DND-41 (cell line): ENCODE data around the gene JUND.

Experiments
- ATAC-seq: fragments of 200-7000 bp; cut with Tn5 transposase; 3 replicates; pipeline ENCODE4 v1.9.1; 2021; ENCODE audit warnings: low read depth; ENCODE audit not compliant: insufficient read depth
- DNase-seq: peaks from one replicate; pipeline ENCODE4 v3.0.0-alpha.2; 2020
- H2AFZ ChIP-seq: 2 replicates; pipeline ENCODE4 v1.6.0; 2012; ENCODE audit warnings: low read depth, low read length
- H3K27ac ChIP-seq: 2 replicates; pipeline ENCODE4 v1.5.1; 2012; ENCODE audit warnings: low read length, inconsistent platforms
- H3K27me3 ChIP-seq: fragments of 200-600 bp; sonication (generic); 2 replicates; pipeline ENCODE4 v1.6.0; 2012; ENCODE audit warnings: low read length, mild to moderate bottlenecking, inconsistent platforms; ENCODE audit not compliant: insufficient read depth, poor library complexity
- H3K36me3 ChIP-seq: 2 replicates; pipeline ENCODE4 v1.5.1; 2012; ENCODE audit warnings: low read length, inconsistent platforms; ENCODE audit not compliant: insufficient read depth
- H3K4me1 ChIP-seq: 2 replicates; pipeline ENCODE4 v1.5.1; 2012; ENCODE audit warnings: mild to moderate bottlenecking, low read length; ENCODE audit not compliant: insufficient read depth
- H3K4me2 ChIP-seq: 2 replicates; pipeline ENCODE4 v1.6.0; 2012; ENCODE audit warnings: mild to moderate bottlenecking, moderate library complexity, low read length, inconsistent platforms; ENCODE audit not compliant: insufficient read depth
- H3K4me3 ChIP-seq, 2 experiments: fragments of 200-600 bp in 1 of 2; shearing (Covaris generic) in 1 of 2; 2 replicates each; pipeline ENCODE4 v1.5.1; 2012 to 2016; ENCODE audit warnings: inconsistent platforms in 2 of 2, low read length in 2 of 2, mild to moderate bottlenecking in 2 of 2, low read depth in 1 of 2, moderate library complexity in 1 of 2
- H3K79me2 ChIP-seq: 2 replicates; pipeline ENCODE4 v1.6.0; 2012; ENCODE audit warnings: low read length, inconsistent platforms; ENCODE audit not compliant: insufficient read depth
- H3K9ac ChIP-seq: 2 replicates; pipeline ENCODE4 v1.6.0; 2012; ENCODE audit warnings: low read depth, mild to moderate bottlenecking, inconsistent platforms, low read length, moderate library complexity
- H3K9me3 ChIP-seq: 2 replicates; pipeline ENCODE4 v1.5.1; 2012; ENCODE audit warnings: low read length, moderate library complexity, mild to moderate bottlenecking, inconsistent platforms; ENCODE audit not compliant: insufficient read depth, severe bottlenecking
- H4K20me1 ChIP-seq: 2 replicates; pipeline ENCODE4 v1.6.0; 2012; ENCODE audit warnings: low read length; ENCODE audit not compliant: insufficient read depth
- EZH2 ChIP-seq: IDR thresholded peaks from 3 replicates; pipeline ENCODE4 v1.6.1; 2012; ENCODE audit warnings: borderline replicate concordance, low read depth, mild to moderate bottlenecking, moderate library complexity, low read length, inconsistent platforms; ENCODE audit not compliant: severe bottlenecking
- TF ChIP-seq, protein P1 (sequence below): IDR thresholded peaks from 2 replicates; pipeline ENCODE4 v1.5.1; 2012; ENCODE audit warnings: borderline replicate concordance, low read length, moderate library complexity, mild to moderate bottlenecking; ENCODE audit not compliant: poor library complexity, severe bottlenecking; ENCODE audit errors: extremely low read depth

JUND gene

DNA sequence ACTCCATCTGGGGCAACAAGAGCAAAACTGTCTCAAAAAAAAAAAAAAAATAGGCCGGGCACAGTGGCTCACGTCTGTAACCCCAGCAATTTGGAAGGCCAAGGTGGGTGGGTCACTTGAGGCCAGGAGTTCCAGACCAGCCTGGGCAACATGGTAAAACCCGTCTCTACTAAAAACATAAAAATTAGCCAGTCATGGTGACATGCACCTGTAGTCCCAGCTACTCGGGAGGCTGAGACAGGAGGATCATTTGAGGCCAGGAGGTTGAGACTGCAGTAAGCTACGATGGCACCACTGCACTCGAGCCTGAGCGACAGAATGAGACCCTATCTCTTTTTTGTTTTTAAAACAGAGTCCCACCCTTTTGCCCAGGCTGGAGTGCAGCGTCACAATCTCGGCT lies 11.1 kb downstream of the JUND start:
- no peaks in the 10 kb centered on the region for H3K79me2 ChIP-seq
- H3K4me3 ChIP-seq: no peak overlapping the region
- ATAC-seq: no peak
- peaks cover 10% of the 10 kb centered on the region for H4K20me1 ChIP-seq
- H2AFZ ChIP-seq: no peak overlapping the region
- no peaks in the 10 kb centered on the region for H3K27me3 ChIP-seq
- no peaks in the 10 kb centered on the region for H3K9me3 ChIP-seq
- TF ChIP-seq, protein P1, sequence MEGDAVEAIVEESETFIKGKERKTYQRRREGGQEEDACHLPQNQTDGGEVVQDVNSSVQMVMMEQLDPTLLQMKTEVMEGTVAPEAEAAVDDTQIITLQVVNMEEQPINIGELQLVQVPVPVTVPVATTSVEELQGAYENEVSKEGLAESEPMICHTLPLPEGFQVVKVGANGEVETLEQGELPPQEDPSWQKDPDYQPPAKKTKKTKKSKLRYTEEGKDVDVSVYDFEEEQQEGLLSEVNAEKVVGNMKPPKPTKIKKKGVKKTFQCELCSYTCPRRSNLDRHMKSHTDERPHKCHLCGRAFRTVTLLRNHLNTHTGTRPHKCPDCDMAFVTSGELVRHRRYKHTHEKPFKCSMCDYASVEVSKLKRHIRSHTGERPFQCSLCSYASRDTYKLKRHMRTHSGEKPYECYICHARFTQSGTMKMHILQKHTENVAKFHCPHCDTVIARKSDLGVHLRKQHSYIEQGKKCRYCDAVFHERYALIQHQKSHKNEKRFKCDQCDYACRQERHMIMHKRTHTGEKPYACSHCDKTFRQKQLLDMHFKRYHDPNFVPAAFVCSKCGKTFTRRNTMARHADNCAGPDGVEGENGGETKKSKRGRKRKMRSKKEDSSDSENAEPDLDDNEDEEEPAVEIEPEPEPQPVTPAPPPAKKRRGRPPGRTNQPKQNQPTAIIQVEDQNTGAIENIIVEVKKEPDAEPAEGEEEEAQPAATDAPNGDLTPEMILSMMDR: no peak
- TF ChIP-seq EZH2: no peak
- no peaks in the 10 kb centered on the region for H3K36me3 ChIP-seq
- no peak overlapping the region for H3K9ac ChIP-seq
- H3K27ac ChIP-seq: no peak overlapping the region
- peaks cover 10% of the 10 kb centered on the region for H3K4me1 ChIP-seq
- no peak overlapping the region for H3K4me2 ChIP-seq
- no peak for DNase-seq

DNA sequence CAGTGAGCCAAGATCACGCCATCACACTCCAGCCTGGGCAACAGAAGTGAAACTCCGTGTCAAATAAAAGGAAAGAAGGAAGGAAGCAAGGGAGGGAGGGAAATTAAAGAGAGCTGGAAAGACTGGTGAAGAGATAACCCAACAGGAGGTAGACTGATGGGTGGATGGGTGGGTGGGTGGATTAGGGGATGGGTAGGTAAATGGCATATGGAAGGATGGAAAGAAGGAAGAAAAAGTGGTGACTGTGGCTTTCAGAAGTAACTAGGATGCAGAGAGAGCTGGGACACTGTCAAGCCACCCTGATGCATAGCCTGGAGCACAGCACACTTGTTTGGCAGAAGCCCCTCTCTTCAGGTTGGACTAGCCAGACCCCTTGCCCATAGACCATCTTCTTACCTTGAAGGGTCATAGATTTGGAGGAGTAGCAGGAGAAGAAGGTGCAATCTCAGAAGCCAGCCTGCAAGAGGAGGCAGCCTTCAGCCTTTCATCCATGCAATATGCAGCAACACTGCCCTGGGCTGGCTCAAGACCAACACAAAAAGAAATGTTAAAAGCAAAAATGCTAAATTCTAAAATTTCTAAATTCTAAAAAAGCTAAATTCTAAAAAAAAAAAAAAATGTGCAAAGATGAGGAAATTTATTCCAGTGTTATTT lies 12.2 kb downstream of the JUND start:
- Histone ChIP-seq H3K36me3 (no peaks in the 10 kb centered on the region), H3K4me3 (no peak overlapping the region), H4K20me1 (peaks cover 2% of the 10 kb centered on the region), H3K4me2 (no peak overlapping the region), H3K27me3 (no peaks in the 10 kb centered on the region), H3K9me3 (no peaks in the 10 kb centered on the region), H2AFZ (no peak overlapping the region), H3K79me2 (no peaks in the 10 kb centered on the region), H3K4me1 (peaks cover 13% of the 10 kb centered on the region), H3K27ac (no peak overlapping the region), H3K9ac (no peak overlapping the region)
- TF ChIP-seq, protein P1: no peak
- TF ChIP-seq EZH2: no peak
- DNase-seq: no peak
- ATAC-seq: no peak

DNA sequence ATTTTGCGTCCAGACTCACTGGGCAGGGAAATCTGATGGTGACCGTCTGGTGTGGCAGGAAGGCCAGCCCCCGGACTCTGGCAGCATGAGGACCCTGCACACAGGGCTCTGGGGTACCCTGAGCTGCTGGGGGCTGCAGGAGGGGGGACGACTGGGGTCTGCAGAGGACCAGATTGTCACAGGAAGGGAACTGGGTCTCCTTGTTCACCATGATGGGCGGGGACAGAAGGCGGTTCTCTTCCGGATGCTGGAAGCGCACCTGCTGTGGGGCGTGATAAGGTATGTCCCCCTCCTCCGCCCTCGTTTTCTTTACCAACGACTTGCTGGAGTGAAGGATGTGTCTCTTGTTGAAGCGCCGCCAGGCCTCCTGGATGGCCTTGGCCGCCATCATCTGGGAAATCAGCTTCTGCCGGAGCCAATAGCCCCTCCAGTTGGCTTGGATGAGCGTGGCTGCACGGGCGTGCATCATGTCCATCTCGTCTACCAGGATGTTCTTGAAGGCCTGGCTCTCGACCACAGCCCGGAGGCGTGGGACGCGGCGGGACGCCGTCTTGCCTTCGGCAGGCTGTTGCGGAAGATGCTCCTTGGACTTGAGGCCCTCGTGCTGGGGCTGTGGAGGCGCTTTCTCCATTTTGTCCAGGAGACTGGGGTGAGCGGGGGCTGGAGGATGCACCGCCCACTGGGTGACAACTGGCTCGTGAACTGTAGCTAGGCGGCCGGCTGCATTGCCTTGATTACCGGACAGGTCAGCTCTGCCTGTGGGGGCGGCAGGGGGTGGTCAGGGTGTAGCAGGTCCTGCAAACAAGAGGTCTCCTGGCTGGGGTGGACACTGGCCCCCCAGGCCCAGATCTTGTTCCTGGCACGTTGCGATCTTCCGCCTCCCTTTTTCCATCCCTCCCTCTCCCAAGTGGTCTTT lies 14.4 kb downstream of the JUND start:
- H3K79me2 ChIP-seq: no peaks in the 10 kb centered on the region
- H3K27me3 ChIP-seq: no peaks in the 10 kb centered on the region
- no peak overlapping the region for H3K9ac ChIP-seq
- no peak for ATAC-seq
- H3K36me3 ChIP-seq: no peaks in the 10 kb centered on the region
- H2AFZ ChIP-seq: no peak overlapping the region
- H3K9me3 ChIP-seq: no peaks in the 10 kb centered on the region
- no peak overlapping the region for H3K4me2 ChIP-seq
- no peak overlapping the region for H3K27ac ChIP-seq
- no peak for DNase-seq
- no peaks in the 10 kb centered on the region; the same call in 1 of the 2 replicates for H4K20me1 ChIP-seq
- H3K4me1 ChIP-seq: peaks cover 13% of the 10 kb centered on the region
- no peak overlapping the region for H3K4me3 ChIP-seq
- no peak for TF ChIP-seq EZH2
- TF ChIP-seq, protein P1: no peak
